ENCODE measurements around the gene CLRN3. TPM values are rescaled to one million over a fixed set of nuclear protein-coding genes. Genes with fewer than 3 reads are reported as not detected.
A peak's percentile ranks its signal among the peaks of the same experiment; 100 is the strongest.

The CLRN3 gene
- total RNA-seq, 2 experiments from 2014 or later, result not detected

- no peak overlapping the region for H3K27ac Mint-ChIP-seq
Observed at GRCh38 chr10:127888521-127889312, 4.0 kb downstream of the CLRN3 start.

GRCh38 chr10:127887541-127888415, 5.0 kb downstream of the CLRN3 start:
- peak; percentile 6 for DNase-seq
- intact Hi-C loops (cut with micrococcal nuclease), result no loop called here
- ChIA-PET CTCF (no interaction called here), POLR2A (no interaction called here)
- no peaks in the 10 kb centered on the region for H3K4me1 Mint-ChIP-seq (ENCODE audit: low read depth)
- H3K27ac Mint-ChIP-seq, result no peak overlapping the region
- H3K9me3 Mint-ChIP-seq, result no peaks in the 10 kb centered on the region
- no peak overlapping the region for H3K4me3 Mint-ChIP-seq
- no peaks in the 10 kb centered on the region for H3K36me3 Mint-ChIP-seq
- H3K27me3 Mint-ChIP-seq, result peaks cover 4% of the 10 kb centered on the region

More at GRCh38 chr10:127888521-127889312, 4.0 kb downstream of the CLRN3 start:
- Mint-ChIP-seq H3K9me3 (no peaks in the 10 kb centered on the region), H3K27me3 (peaks cover 6% of the 10 kb centered on the region), H3K4me3 (no peak overlapping the region), H3K36me3 (no peaks in the 10 kb centered on the region), H3K4me1 (ENCODE audit: low read depth) (no peaks in the 10 kb centered on the region)
- ChIA-PET POLR2A (no interaction called here), CTCF (no interaction called here)
- intact Hi-C loops (cut with micrococcal nuclease), result no loop called here
- DNase-seq, result peak; percentile 5

- Mint-ChIP-seq H3K9me3 (no peaks in the 10 kb centered on the region), H3K36me3 (no peaks in the 10 kb centered on the region), H3K27ac (no peak overlapping the region), H3K27me3 (peaks cover 4% of the 10 kb centered on the region), H3K4me3 (no peak overlapping the region), H3K4me1 (ENCODE audit: low read depth) (no peaks in the 10 kb centered on the region)
- intact Hi-C loops (cut with micrococcal nuclease), result no loop called here
- CTCF ChIA-PET, result interaction anchor here (0.6 kb wide), 1 partner anchor 33 kb away, joined by 3 read pairs; no protein-coding TSS in a partner anchor
- POLR2A ChIA-PET, result interaction anchor here (0.6 kb wide), 1 partner anchor 12 kb away, joined by 6 read pairs; no protein-coding TSS in a partner anchor
- DNase-seq, result no peak
Observed at GRCh38 chr10:127886371-127887051, 6.2 kb downstream of the CLRN3 start.

- H3K27me3 Mint-ChIP-seq, result peaks cover 4% of the 10 kb centered on the region
- peaks cover 6% of the 10 kb centered on the region for H3K4me1 Mint-ChIP-seq (ENCODE audit: low read depth)
- intact Hi-C loops (cut with micrococcal nuclease), result no loop called here
- no peak overlapping the region for H3K4me3 Mint-ChIP-seq
- H3K36me3 Mint-ChIP-seq, result no peaks in the 10 kb centered on the region
- DNase-seq, result no peak
- H3K27ac Mint-ChIP-seq, result no peak overlapping the region
- ChIA-PET POLR2A (no interaction called here), CTCF (no interaction called here)
- no peaks in the 10 kb centered on the region for H3K9me3 Mint-ChIP-seq
Observed at GRCh38 chr10:127884501-127884900, 8.2 kb downstream of the CLRN3 start.

- no peak for DNase-seq
- Mint-ChIP-seq H3K9me3 (no peaks in the 10 kb centered on the region), H3K4me3 (no peak overlapping the region), H3K27ac (no peak overlapping the region), H3K4me1 (ENCODE audit: low read depth) (peaks cover 6% of the 10 kb centered on the region), H3K27me3 (peaks cover 4% of the 10 kb centered on the region), H3K36me3 (no peaks in the 10 kb centered on the region)
- CTCF ChIA-PET, result no interaction called here
- intact Hi-C loops (cut with micrococcal nuclease), result no loop called here
- POLR2A ChIA-PET, result no interaction called here
Observed at GRCh38 chr10:127883516-127883915, 9.2 kb downstream of the CLRN3 start.

GRCh38 chr10:127882801-127883459, 9.8 kb downstream of the CLRN3 start:
- no peaks in the 10 kb centered on the region for H3K36me3 Mint-ChIP-seq
- no peak overlapping the region for H3K27ac Mint-ChIP-seq
- peaks cover 6% of the 10 kb centered on the region for H3K4me1 Mint-ChIP-seq (ENCODE audit: low read depth)
- H3K9me3 Mint-ChIP-seq, result no peaks in the 10 kb centered on the region
- ChIA-PET CTCF (no interaction called here), POLR2A (no interaction called here)
- H3K27me3 Mint-ChIP-seq, result peaks cover 4% of the 10 kb centered on the region
- no peak overlapping the region for H3K4me3 Mint-ChIP-seq
- DNase-seq, result no peak
- intact Hi-C loops (cut with micrococcal nuclease), result no loop called here

- no peak for DNase-seq
- Mint-ChIP-seq H3K4me1 (ENCODE audit: low read depth) (peaks cover 8% of the 10 kb centered on the region), H3K4me3 (no peak overlapping the region), H3K36me3 (no peaks in the 10 kb centered on the region), H3K27me3 (no peaks in the 10 kb centered on the region), H3K9me3 (no peaks in the 10 kb centered on the region), H3K27ac (no peak overlapping the region)
- intact Hi-C loops (cut with micrococcal nuclease), result no loop called here
- CTCF ChIA-PET, result no interaction called here
- POLR2A ChIA-PET, result no interaction called here
Observed at GRCh38 chr10:127882391-127882790, 10.3 kb downstream of the CLRN3 start.

- no peaks in the 10 kb centered on the region for H3K36me3 Mint-ChIP-seq
- no peaks in the 10 kb centered on the region for H3K9me3 Mint-ChIP-seq
- CTCF ChIA-PET, result no interaction called here
- peaks cover 8% of the 10 kb centered on the region for H3K4me1 Mint-ChIP-seq (ENCODE audit: low read depth)
- DNase-seq, result no peak
- no peak overlapping the region for H3K4me3 Mint-ChIP-seq
- intact Hi-C loops (cut with micrococcal nuclease), result no loop called here
- no peak overlapping the region for H3K27ac Mint-ChIP-seq
- H3K27me3 Mint-ChIP-seq, result no peaks in the 10 kb centered on the region
- POLR2A ChIA-PET, result interaction anchor here (0.5 kb wide), 1 partner anchor 14 kb away, joined by 3 read pairs; no protein-coding TSS in a partner anchor
Observed at GRCh38 chr10:127881262-127881661, 11.5 kb downstream of the CLRN3 start.

GRCh38 chr10:127880557-127880956, 12.2 kb downstream of the CLRN3 start:
- H3K4me1 Mint-ChIP-seq (ENCODE audit: low read depth), result peaks cover 8% of the 10 kb centered on the region
- intact Hi-C loops (cut with micrococcal nuclease), result no loop called here
- peaks cover 1% of the 10 kb centered on the region for H3K27me3 Mint-ChIP-seq
- CTCF ChIA-PET, result interaction anchor here (0.8 kb wide), 1 partner anchor 26 kb away, joined by 3 read pairs; no protein-coding TSS in a partner anchor
- no peaks in the 10 kb centered on the region for H3K9me3 Mint-ChIP-seq
- no peak overlapping the region for H3K4me3 Mint-ChIP-seq
- H3K27ac Mint-ChIP-seq, result no peak overlapping the region
- POLR2A ChIA-PET, result no interaction called here
- no peak for DNase-seq
- H3K36me3 Mint-ChIP-seq, result no peaks in the 10 kb centered on the region

- peaks cover 8% of the 10 kb centered on the region for H3K4me1 Mint-ChIP-seq (ENCODE audit: low read depth)
- POLR2A ChIA-PET, result interaction anchor here (0.9 kb wide), 1 partner anchor 56 kb away, joined by 3 read pairs; no protein-coding TSS in a partner anchor
- intact Hi-C loops (cut with micrococcal nuclease), result no loop called here
- no peaks in the 10 kb centered on the region for H3K9me3 Mint-ChIP-seq
- no peak overlapping the region for H3K4me3 Mint-ChIP-seq
- CTCF ChIA-PET, result no interaction called here
- H3K27ac Mint-ChIP-seq, result no peak overlapping the region
- no peaks in the 10 kb centered on the region for H3K36me3 Mint-ChIP-seq
- H3K27me3 Mint-ChIP-seq, result peaks cover 5% of the 10 kb centered on the region
- no peak for DNase-seq
Observed at GRCh38 chr10:127878475-127879055, 14.2 kb downstream of the CLRN3 start.

GRCh38 chr10:127877699-127878098, 15.0 kb downstream of the CLRN3 start:
- no peaks in the 10 kb centered on the region for H3K36me3 Mint-ChIP-seq
- DNase-seq, result no peak
- no peaks in the 10 kb centered on the region for H3K9me3 Mint-ChIP-seq
- ChIA-PET CTCF (no interaction called here), POLR2A (no interaction called here)
- H3K27ac Mint-ChIP-seq, result no peak overlapping the region
- peaks cover 5% of the 10 kb centered on the region for H3K27me3 Mint-ChIP-seq
- peaks cover 8% of the 10 kb centered on the region for H3K4me1 Mint-ChIP-seq (ENCODE audit: low read depth)
- no peak overlapping the region for H3K4me3 Mint-ChIP-seq
- intact Hi-C loops (cut with micrococcal nuclease), result no loop called here

Measured in activated CD4-positive, alpha-beta memory T cell treated with anti-CD3 and anti-CD28 coated beads for 36 hours (primary cell).